Left cardiac atrium (tissue), 4 donors: Measurements from ENCODE around the gene RNASE9. TPM values are rescaled to one million over a fixed set of nuclear protein-coding genes. Genes with fewer than 3 reads are reported as not detected.
"Not testable (repeated sequence)": the region's sequence is repeated elsewhere in the genome, so short reads cannot be mapped to it uniquely, and the experiment has no call there.

ENCODE experiments used
- ATAC-seq, 2 donors: fragments of 200-7000 bp; cut with Tn5 transposase; one replicate each; pipeline ENCODE4 v1.9.1; 2020; ENCODE audit warnings: mild to moderate bottlenecking in 2 of 2, moderate library complexity in 2 of 2
- DNase-seq: peaks from one replicate; pipeline ENCODE4 v3.0.0-alpha.2; 2020
- intact Hi-C, 2 donors: fragments of 100-400 bp; cut with DNase I; formaldehyde crosslinking; loops; one replicate each; pipeline versions ENCODE4 v1.14.1 to v1.15.1; 2022 to 2023
- total RNA-seq, 2 donors: library from RNA; stranded (reverse); fragmentation: NEBNext Ultra II Directional; extraction: Animal tissue kit (Norgen Biotek cat#: 25700); gene quantifications; one replicate each; pipeline ENCODE4 v1.2.1, GENCODE V29; 2021
- donor health status: DM: no; HTN: yes; CAD: no.
- donor health status: DM: no; HTN: yes; CAD: no; lungs with severe emphysema.
- donor health status: DM: yes; HTN: yes; CAD: no.
- donor health status: Dilated cardiomyopathy.

The RNASE9 gene
- total RNA-seq, 2 donors from 2014 or later = not detected

DNA sequence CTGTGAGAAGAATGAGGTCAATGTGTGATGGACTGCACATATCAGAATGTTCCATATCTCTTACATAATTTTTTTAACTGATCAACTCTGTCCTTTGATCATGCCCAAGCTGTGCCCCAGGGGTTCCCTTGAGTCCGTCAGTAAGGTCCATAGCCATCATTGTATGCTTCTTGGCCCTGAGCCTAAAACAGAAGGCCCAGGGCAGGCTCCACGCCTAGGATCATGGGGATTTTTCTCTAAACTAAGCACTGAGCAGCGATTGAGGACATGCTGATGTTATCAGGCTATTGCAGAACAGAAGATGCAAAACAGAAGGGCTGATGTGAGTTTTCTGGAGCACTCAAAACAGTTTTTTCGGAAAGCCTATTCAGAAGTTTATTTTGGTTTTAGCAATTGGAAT, 20.9 kb downstream of the RNASE9 start:
- DNase-seq (no peak), ATAC-seq (no peak)
- intact Hi-C loops = no loop called here

DNA sequence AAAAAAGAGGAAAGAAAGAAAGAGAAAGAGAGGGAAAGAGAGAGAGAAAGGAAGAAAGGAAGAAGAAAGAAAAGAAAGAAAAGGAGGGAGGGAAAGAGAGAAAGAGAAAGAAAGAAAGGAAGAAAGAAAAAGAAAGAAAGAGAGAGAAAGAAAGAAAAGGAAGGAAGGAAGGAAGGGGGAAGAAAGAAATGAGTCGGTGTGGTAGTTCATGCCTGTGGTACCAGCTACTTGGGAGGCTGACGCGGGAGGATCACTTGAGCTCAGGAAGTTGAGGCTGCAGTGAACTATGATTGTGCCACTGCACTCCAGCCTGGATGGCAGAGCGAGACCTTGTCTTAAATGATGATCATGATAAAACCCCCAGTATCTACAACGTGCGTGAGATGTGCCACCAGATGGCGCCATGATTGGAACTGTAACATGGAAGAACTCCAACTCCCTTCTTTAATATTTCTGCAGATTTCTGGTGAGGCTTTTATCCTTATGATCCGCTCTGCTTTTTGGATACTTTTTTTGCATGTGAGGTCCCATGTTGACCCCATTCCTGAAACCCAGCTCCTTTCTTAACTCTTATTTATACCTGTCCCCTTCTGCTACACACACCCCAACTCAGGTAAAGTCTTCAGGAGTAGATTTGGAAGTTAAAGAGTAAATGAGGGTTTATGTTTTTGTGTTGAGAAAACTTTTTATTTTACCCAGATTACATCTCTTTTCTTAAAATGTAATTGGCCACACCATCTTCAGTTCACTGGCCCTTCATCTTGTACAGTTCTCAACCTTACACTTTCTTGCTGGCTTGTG, 29.9 kb downstream of the RNASE9 start:
- intact Hi-C loops = no loop called here
- ATAC-seq (peak in 1 of 2 donors; percentile 53), DNase-seq (peak; percentile 69)

DNA sequence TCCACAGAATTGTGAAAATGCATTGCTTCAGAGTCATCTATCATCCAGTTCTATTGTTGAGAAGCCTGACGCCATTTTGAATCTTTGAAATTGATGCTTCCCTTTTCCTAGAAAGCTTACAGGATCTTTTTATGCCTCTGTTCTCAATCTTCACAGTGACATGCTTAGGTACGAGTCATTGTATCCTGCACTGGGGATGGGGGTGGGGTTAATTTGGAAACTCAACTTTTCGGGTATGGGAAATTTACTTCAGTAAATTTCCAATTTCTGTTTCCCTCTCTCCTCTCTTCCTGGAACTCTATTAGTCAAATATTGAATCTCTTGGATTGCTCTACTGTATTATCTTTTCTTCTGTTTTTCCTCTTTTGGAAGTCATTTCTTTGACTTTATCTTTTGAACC, 31.0 kb downstream of the RNASE9 start:
- intact Hi-C loops = no loop called here
- ATAC-seq (no peak), DNase-seq (no peak)

DNA sequence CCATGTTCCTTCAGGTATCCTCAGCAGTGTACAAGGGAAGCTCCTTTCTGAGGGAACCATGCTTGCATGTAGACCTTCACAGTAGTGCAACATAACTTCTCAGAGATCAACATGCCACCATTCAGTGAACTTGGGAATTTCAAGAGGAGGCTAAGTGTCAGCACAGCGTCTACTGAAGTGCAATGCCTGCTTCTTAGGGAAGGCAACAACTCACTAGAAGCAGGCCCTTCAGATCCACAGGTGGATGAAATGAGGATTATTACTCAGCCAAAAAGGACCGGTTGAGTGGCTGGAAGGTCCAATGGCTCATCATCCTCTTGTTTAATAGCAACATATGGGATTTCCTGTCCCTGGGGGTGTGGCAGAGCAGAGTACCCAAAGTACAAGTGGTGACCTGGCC, 36.8 kb downstream of the RNASE9 start:
- intact Hi-C loops = no loop called here
- DNase-seq = no peak

DNA sequence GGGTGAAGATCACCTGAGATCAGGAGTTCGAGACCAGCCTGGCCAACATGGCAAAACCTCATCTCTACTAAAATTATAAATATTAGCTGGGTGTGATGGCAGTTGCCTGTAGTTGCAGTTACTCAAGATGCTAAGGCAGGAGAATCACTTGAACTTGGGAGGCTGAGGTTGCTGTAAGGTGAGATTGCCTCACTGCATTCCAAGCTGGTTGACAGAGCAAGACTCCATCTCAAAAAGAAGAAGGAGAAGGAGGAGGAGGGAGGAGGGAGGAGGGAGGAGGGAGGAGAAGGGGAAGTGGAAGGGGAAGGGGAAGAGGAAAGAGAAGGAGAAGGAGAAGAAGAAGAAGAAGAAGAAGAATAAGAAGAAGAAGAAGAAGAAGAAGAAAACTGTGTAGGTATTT, 38.5 kb downstream of the RNASE9 start:
- ATAC-seq (no peak), DNase-seq (no peak)
- intact Hi-C loops = no loop called here

More for the DNA sequence above, 36.8 kb downstream of the RNASE9 start:
- no peak for ATAC-seq

DNA sequence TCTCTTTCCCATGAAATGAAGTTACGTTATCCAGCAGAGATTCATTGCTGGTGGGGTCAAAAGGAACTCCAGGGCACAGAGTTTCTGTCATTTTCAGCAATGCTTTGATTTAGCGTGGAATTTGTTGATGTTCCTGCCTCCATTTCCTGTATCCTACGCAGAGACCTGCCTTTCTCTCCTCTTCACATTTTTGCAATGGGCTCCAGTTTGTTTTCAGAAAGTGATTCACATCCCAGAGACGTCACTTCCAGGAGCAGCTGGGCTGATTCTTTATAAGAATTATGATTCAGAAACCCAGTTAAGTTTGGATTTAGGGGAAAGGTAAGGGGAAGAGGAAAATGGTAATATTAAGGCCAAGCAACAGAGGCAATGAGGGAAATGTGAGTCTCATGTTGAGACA, 43.9 kb downstream of the RNASE9 start:
- intact Hi-C loops = no loop called here
- DNase-seq = no peak
- no peak for ATAC-seq

DNA sequence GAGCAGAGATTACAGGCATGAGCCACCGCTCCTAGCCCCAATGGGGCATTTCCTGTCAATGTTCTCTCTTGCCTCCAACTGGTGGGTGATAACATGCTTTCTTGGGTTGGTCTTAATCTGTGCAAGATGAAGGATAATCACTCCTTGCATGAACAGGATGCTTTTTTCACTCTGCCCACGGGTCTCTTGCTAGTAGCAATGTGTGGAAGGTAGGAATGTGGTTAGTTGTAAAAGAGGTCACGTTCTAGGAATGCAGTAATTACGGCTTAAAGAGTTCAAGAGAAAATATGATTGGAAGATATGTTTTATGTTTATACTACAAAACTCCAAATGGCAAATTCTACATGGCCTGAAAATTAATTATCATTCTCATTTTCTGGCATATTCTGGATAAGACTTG, 45.0 kb downstream of the RNASE9 start:
- DNase-seq (no peak), ATAC-seq (no peak)
- intact Hi-C loops = no loop called here

DNA sequence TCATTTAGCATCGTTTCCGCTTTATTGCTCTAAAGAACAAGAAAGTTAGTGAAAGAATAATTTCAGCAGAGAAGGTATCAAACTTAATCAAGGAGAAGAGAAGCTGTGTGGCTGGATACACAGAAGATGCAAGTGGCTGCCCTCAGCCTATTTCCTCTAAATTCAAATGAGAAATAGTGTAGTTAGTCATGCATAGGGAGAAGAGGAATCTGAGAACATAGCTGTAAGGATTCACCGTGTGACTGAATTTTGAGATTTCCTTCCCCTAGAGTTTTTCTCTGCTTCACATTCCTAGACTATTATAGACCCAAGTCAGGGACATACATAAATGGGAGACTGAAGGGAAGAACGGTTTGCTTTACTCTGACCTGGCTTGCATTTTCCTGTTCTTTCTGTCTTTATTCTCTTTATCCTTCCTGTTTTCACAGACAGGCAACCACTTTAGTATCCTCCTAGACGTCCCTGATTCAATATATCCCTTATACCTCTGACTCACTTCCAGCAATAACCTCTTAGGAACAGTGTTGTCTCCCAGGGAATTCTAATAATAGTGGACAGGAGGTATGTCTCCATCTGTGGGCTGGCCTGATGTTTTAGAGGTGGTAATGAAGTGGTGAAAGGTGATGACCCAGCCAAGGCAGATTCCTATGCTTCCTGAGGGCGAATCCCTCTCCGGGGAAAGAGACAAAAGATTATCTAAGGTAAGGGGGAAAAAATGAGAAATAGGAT, 48.5 kb downstream of the RNASE9 start:
- DNase-seq = no peak
- intact Hi-C loops = no loop called here

DNA sequence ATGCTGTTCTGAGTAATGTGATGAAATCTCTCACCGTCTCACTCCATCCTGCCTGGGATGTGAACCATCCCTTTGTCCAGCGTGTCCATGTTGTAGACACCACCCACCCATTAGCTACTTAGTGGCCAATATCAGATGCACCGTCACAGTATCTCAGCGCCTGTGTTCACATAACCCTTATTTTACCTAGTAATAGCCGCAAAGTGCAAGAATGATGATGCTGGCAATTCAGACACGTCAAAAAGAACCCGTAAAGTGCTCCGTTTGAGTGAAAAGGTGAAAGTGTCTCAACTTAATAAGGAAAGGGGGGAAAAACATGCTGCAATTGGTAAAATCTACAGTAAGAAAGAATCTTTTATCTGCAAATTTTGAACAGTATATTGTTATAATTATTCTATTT, 52.5 kb downstream of the RNASE9 start:
- intact Hi-C loops = no loop called here
- ATAC-seq (no peak), DNase-seq (no peak)

More for the DNA sequence above, 48.5 kb downstream of the RNASE9 start:
- ATAC-seq = no peak

DNA sequence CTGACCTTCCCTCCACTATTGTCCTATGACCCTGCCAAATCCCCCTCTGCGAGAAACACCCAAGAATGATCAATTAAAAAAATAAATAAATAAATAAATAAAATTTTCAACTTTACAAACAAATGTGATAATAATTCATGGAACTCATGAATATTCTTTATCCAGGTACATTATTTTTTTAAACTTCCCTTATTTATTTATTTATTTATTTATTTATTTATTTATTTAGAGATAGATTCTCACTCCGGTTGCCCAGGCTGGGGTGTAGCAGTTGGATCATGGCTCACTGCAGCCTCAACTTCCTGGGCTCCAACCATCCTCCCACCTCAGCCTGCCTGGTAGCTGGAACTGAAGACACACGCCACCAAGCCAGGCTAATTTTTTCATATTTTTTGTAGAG, 53.3 kb downstream of the RNASE9 start:
- ATAC-seq, DNase-seq, intact Hi-C loops: not testable (repeated sequence)

DNA sequence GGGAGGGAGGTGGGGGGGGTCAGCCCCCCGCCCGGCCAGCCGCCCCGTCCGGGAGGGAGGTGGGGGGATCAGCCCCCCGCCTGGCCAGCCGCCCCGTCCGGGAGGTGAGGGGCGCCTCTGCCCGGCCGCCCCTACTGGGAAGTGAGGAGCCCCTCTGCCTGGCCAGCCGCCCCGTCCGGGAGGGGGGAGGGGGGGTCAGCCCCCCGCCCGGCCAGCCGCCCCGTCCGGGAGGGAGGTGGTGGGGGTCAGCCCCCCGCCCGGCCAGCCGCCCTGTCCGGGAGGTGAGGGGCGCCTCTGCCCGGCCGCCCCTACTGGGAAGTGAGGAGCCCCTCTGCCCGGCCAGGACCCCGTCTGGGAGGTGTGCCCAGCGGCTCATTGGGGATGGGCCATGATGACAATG, 54.1 kb downstream of the RNASE9 start:
- DNase-seq, intact Hi-C loops: not testable (repeated sequence)

DNA sequence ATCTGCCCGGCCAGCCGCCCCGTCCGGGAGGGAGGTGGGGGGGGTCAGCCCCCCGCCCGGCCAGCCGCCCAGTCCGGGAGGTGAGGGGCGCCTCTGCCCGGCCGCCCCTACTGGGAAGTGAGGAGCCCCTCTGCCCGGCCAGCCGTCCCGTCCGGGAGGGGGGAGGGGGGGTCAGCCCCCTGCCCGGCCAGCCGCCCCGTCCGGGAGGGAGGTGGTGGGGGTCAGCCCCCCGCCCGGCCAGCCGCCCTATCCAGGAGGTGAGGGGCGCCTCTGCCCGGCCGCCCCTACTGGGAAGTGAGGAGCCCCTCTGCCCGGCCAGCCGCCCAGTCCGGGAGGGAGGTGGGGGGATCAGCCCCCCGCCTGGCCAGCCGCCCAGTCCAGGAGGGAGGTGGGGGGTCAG, 54.6 kb downstream of the RNASE9 start:
- ATAC-seq, intact Hi-C loops, DNase-seq: not testable (repeated sequence)

More for the DNA sequence above, 54.1 kb downstream of the RNASE9 start:
- not testable (repeated sequence) for ATAC-seq

Other genes with a start within 250 kb of the RNASE9 start
- 10 to 100 TPM; 41.0 to 49.2 TPM for gene CCNB1IP1, start 227.8 kb downstream of the RNASE9 start, total RNA-seq
- gene PARP2, start 217.4 kb downstream of the RNASE9 start, total RNA-seq = 10 to 100 TPM; 12.5 to 13.6 TPM
- gene TEP1, start 147.5 kb downstream of the RNASE9 start, total RNA-seq = 10 to 100 TPM; 13.1 to 17.1 TPM
- gene KLHL33, start 124.9 kb downstream of the RNASE9 start, total RNA-seq = under 1 TPM; 0.34 to 0.77 TPM
- 10 to 100 TPM; 15.4 to 23.5 TPM for gene OSGEP, start 106.2 kb downstream of the RNASE9 start, total RNA-seq
- gene APEX1, start 105.8 kb downstream of the RNASE9 start, total RNA-seq = 10 to 100 TPM; 68.3 to 91.5 TPM
- 10 to 100 TPM; 19.5 to 23.2 TPM for gene PIP4P1, start 99.6 kb downstream of the RNASE9 start, total RNA-seq
- gene PNP, start 91.6 kb downstream of the RNASE9 start, total RNA-seq = 10 to 100 TPM; 10.8 to 29.4 TPM
- gene RNASE10, start 55.5 kb downstream of the RNASE9 start, total RNA-seq = under 1 TPM; 0.27 to 0.34 TPM
- gene RNASE11, start 27.0 kb upstream of the RNASE9 start, total RNA-seq = not detected
- gene RNASE12, start 30.3 kb upstream of the RNASE9 start, total RNA-seq = not detected
- not detected for gene OR6S1, start 80.6 kb upstream of the RNASE9 start, total RNA-seq
- gene RNASE4, start 123.5 kb upstream of the RNASE9 start, total RNA-seq = 10 to 100 TPM; 15.9 to 20.8 TPM
- gene ANG, start 127.7 kb upstream of the RNASE9 start, total RNA-seq = 10 to 100 TPM in 1 of 2 donors, 1 to 10 TPM in 1; 7.1 to 13.0 TPM
- gene EDDM3A, start 184.8 kb upstream of the RNASE9 start, total RNA-seq = not detected
- not detected for gene EDDM3B, start 207.4 kb upstream of the RNASE9 start, total RNA-seq
- gene RNASE6, start 220.2 kb upstream of the RNASE9 start, total RNA-seq = 10 to 100 TPM in 1 of 2 donors, 1 to 10 TPM in 1; 6.9 to 16.1 TPM
- 100 to 1,000 TPM; 295 to 632 TPM for gene RNASE1, start 241.8 kb upstream of the RNASE9 start, total RNA-seq